Spleen (tissue), 7 donors: ENCODE measurements around the gene DNAJC18.

ENCODE experiments used
- POLR2A ChIP-seq, 3 donors: fragments of 450-650 bp; IDR thresholded peaks; one replicate each; pipeline ENCODE4 v1.5.1; 2017; ENCODE audit warnings: antibody characterized with exemption in 3 of 3, mild to moderate bottlenecking in 1 of 3
- TF ChIP-seq, protein P1 (sequence below), 11 experiments: fragments of 200-600 bp in 7 of 11; fragments of 450-650 bp in 4 of 11; sonication (generic) in 4 of 11; IDR thresholded peaks in 8 of 11; conservative IDR thresholded peaks in 3 of 11; 1 replicate in 7 of 11; 2 replicates in 4 of 11; pipeline versions ENCODE4 v1.4.0 to v1.8.0; 2016 to 2021; ENCODE audit warnings: antibody characterized with exemption in 11 of 11, inconsistent platforms in 4 of 11, mild to moderate bottlenecking in 1 of 11
- donor health status: DM: no; HTN: no; CAD: no; lungs with moderate emphysema.
- donor health status: DM: no; HTN: no; CAD: no.
- donor health status: DM: no; HTN: no; CAD: no.

- TF ChIP-seq, protein P1, sequence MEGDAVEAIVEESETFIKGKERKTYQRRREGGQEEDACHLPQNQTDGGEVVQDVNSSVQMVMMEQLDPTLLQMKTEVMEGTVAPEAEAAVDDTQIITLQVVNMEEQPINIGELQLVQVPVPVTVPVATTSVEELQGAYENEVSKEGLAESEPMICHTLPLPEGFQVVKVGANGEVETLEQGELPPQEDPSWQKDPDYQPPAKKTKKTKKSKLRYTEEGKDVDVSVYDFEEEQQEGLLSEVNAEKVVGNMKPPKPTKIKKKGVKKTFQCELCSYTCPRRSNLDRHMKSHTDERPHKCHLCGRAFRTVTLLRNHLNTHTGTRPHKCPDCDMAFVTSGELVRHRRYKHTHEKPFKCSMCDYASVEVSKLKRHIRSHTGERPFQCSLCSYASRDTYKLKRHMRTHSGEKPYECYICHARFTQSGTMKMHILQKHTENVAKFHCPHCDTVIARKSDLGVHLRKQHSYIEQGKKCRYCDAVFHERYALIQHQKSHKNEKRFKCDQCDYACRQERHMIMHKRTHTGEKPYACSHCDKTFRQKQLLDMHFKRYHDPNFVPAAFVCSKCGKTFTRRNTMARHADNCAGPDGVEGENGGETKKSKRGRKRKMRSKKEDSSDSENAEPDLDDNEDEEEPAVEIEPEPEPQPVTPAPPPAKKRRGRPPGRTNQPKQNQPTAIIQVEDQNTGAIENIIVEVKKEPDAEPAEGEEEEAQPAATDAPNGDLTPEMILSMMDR (IDR thresholded peaks at IDR 0.05 in 8 of 11, conservative IDR thresholded peaks at IDR 0.05 in 3 of 11), result no peak
- TF ChIP-seq POLR2A (IDR thresholded peaks at IDR 0.05), result no peak
Observed at GRCh38 chr5:139399501-139400121, 39.7 kb downstream of the DNAJC18 start.
